GM21526 (cell line): ENCODE data around the gene JADE2.
"Not testable (repeated sequence)": the region's sequence is repeated elsewhere in the genome, so short reads cannot be mapped to it uniquely, and the experiment has no call there.

ENCODE experiments used
- ATAC-seq: cut with Tn5 transposase; IDR thresholded peaks from one replicate; pipeline ENCODE4 v1.9.1; 2021; ENCODE audit warnings: moderate library complexity; ENCODE audit not compliant: unreplicated experiment, low FRiP score

The JADE2 gene

DNA sequence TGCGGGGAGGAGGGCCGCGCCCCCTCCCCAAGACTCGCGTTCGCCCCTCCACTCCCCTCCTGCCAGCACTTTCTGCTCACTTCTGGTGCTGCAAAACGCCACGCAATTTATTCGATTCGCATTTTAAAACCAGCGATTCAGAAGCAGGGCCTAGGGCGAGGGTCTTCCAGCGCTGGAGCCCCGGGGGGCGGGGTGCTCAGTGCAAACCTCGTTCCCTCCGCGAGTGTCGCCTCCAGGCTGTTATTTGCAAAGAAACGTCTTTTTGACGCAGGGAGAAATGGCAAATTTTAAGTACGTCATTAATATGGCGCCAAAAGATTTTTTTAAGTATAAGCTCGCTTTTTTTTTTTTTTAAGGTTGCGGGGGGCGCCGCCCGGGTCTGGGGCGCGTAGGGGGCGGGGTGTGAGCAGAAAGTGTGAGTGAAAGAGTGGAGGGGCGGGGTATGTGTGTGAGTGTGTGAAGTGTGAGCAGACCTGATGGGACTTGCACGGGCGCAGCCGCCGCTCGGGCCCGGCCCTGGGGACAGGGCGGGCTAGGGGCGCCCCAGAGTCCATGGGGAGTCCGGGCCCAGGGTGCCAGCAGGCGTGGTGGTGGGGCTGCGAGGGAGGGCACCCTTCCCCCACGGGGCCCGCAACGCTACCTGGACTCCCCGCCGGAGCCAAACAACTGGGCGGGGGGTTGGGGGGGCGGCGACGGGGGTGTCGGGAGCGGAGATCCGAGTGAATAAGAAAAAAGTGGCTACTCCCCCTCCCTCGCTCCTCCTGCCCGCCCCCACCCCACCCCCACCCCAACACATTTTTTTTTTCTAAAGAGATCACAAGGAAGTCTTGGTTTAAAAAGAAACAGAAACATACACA lies at the start of gene JADE2:
Gene JADE2, plus strand, starts transcription at position 845 of the 857 bp plus-strand sequence. CDS start 10,188 bp downstream, outside the sequence.
- ATAC-seq = peak; percentile 34

GRCh38 chr5:134477462-134478245 lies 47.8 kb upstream of the JADE2 start:
- ATAC-seq = no peak

DNA sequence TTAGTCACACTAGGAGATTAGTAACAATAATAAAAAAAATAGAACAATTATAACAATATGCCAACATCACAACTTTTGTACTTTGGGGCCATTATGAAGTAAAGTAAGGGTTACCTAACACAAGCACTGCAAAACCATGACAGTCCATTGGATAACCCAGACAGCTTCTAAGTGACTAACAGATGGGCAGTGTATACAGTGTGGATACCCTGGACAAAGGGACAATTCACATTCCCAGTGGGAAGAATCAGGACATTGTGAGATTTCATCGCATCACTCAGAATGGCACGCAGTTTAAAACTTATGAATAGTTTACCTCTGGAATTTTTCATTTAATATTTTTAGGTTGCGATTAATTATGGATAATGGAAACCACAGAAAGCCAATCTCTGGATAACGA lies 45.6 kb upstream of the JADE2 start:
- no peak for ATAC-seq

DNA sequence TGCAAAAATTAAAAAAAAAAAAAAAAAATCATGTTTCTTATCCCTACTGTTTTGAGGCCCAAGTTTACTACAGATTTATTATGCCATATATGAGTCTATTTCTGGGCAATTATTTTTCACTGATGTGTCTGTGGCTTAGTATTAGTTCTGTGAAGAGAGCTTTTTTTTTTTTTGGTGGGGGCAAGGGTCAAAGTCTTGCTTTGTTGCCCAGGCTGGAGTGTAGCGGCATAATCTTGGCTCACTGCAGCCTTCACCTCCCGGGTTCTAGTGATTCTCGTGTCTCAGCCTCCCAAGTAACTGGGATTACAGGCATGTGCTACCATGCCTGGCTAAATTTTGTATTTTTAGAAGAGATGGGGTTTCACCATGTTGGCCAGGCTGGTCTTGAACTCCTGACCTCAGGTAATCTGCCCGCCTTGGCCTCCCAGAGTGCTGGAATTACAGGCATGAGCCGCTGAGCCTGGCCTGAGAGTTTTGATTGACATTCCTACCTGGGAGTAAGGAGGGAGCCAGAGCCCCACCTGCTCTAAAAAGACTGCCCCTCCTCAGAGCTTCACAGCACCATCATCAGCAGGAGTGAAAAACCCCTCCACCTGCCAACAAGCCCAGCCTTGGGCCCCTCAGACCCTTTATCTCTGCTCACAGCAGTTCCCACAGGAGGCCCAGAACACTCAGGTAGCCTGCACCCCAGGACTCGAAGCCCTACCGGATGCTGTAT lies 36.1 kb upstream of the JADE2 start:
- no peak for ATAC-seq

GRCh38 chr5:134490255-134490924 lies 35.1 kb upstream of the JADE2 start:
- no peak for ATAC-seq

- no peak for ATAC-seq
Measured at GRCh38 chr5:134490925-134491271, 34.6 kb upstream of the JADE2 start.

DNA sequence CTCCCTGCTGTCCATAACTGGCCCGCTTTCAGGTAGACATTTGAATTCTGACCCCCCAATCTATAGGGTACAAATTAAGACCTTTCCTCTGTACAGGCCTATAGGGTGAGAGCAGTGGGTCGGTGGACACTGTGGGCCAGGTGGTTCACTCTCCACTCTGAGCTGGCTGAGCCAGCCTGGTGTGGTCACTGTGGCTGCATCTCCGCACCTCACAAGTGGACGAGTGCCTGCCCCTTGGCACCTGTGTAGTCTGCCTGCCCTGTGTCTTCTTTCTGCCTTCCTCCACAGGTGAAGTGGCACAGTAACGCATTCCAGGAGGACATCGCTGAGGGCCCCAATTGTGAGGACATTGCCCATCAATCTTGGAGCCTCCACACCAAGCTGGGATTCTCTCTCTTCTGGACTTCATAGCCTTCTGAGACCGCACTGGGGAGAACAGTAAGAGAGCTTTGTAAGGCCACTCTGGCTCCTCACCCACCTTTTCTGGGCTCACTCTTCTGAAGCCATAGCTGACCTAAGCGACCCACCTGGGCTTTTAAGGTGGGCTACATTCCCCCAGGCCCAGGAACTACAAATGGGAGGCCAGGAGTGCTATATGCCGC lies 33.5 kb upstream of the JADE2 start:
- ATAC-seq = no peak

- ATAC-seq = no peak
Measured at GRCh38 chr5:134492568-134492967, 32.9 kb upstream of the JADE2 start.

GRCh38 chr5:134493461-134494055 lies 31.9 kb upstream of the JADE2 start:
- no peak for ATAC-seq

DNA sequence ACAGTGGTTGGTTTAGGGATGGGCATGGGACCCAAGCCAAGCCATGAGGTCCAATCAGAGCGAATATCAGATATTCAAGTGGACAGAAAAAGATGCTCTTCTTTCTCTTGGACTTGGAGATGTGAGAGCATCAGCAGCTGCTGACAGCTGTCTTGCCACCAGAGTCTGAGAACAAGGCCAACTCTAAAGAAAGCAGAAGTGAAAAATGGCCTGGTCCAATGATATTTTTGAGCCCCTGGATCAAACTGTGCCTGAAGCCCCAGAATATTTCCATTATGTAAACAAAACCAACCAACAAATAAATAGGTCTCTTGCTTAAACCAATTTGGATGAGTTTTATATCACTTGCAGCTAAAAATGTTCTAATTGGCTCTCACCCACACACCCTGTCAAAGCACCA lies 30.7 kb upstream of the JADE2 start:
- ATAC-seq = no peak

- ATAC-seq = not testable (repeated sequence)
Measured at GRCh38 chr5:134499905-134500304, 25.6 kb upstream of the JADE2 start.

- ATAC-seq = no peak
Measured at GRCh38 chr5:134500699-134501430, 24.6 kb upstream of the JADE2 start.

DNA sequence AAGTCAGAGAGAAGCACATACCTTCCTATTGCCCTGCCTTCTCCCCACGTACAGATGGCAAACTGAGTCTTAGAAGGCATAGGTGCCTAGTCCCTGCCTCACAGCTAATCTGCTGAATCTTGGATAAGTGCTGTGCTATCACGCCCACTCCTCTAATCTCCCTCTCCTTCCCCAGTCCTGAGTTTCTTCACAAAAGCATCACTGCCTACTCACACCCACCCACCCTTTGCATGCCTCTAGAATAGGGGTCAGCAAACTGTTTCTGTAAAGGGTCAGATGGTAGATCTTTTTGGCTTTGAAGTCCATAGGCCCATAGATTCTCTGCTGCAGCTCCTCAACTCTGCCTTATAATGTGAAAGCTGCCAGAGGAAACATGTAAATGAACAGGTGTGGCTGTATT lies 23.2 kb upstream of the JADE2 start:
- ATAC-seq = no peak

DNA sequence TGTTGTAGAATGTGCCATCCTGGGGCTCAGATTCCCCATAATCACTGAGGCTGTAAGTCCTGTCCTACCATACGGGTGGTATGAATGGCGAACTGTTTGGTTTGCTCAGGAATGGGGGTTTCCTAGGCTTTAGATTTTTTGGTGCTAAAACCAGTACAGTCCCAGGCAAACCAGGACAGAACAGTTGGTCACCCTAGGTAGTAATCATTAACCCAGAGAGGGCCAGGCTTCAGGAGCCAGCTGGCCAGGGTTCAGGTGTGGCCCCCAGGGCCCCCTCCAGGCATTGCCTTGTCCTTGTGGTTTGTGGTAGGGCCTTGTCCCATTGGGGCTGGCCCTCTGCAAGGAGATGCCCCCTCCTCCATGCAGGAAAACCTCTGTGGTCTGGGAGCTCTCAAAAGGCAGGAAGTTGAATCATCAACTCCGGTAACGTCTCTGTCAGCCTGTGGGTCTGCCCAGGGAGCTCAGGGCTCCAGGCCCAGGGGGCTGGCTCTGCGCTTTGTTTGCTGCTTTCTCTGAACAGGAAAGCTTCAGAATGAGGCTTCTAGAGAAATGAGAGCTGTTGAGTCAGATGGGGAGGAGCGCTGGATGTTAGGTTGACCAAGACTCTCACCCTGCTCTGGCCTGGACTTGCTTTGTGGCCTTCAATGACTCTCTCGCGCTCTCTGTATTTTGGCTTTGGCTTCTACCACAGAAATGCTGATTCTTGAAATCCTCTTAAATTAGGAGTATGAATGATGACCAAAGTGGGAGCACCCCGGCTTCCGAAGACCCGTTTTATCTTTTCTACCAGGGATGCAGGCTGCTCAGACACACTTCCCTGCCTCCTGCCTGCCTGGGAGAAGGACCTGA lies 22.2 kb upstream of the JADE2 start:
- no peak for ATAC-seq

GRCh38 chr5:134503937-134504437 lies 21.5 kb upstream of the JADE2 start:
- no peak for ATAC-seq

DNA sequence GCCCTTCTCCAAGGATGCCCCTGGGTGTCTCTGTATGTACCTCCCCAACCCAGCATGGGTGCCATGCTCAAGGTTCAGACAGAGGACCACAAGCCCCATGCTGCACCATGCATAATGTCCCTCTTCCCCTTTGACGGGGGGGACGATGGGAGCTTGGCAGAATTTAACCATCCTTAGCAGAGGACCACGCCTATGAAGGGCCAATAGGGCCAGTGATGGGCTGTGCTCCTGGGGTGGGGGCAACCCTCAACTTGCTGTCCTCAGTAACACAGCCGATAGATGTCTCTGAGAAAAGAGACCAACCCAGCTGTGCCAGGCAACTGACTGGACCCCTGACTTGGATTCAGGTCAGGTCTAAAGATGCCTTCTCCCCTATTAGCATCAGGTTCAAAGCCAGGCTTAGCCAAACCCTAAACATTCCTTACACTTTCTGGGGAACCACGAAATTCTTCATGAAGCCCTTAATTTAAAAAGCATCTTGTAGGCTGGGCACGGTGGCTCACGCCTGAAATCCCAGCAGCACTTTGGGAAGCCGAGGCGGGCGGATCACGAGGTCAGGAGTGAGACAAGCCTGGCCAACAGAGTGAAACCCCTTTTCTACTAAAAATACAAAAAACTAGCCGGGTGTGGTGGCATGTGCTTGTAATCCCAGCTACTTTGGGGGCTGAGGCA lies 20.7 kb upstream of the JADE2 start:
- ATAC-seq = no peak
